A673 (cell line): ENCODE data around the gene METRN.

Experiments used
- CTCF ChIP-seq: fragments of 300-800, 200-600 bp; sonication (generic); conservative IDR thresholded peaks from 2 replicates; pipeline ENCODE4 v1.5.1; 2017; ENCODE audit warnings: low read depth, mild to moderate bottlenecking, antibody characterized with exemption, low read length, moderate library complexity, mixed read lengths
- EZH2 ChIP-seq: fragments of 200-600 bp; sonication (generic); IDR thresholded peaks from 2 replicates; pipeline ENCODE4 v1.6.1; 2017; ENCODE audit warnings: borderline replicate concordance, low read depth, mild to moderate bottlenecking, mixed read lengths, antibody characterized with exemption, low read length; ENCODE audit not compliant: poor library complexity, severe bottlenecking

DNA sequence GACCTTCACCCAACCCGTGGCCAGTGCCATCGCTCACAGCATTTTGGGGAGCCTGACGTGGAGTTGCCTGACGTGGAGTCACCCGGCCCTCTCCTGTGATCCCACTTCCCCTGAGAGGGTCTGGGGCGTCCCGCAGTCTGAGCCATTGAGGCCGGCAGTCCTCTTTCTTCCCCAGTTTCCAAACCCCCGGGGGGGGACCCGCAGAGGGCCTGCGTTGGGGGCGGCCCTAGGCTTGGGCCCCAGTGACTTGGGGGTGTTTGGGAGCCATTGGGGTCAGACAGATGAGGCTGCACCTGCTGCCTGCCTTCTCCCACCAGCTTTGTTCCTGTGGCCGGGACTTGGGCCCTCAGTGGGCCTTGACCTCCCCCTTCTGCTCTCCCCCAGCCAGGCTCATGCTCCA is 45.3 kb upstream of the METRN start:
- TF ChIP-seq CTCF = no peak
- no peak for TF ChIP-seq EZH2
